A549 (cell line): ENCODE data around the gene RELN.
"Not testable (repeated sequence)": the region's sequence is repeated elsewhere in the genome, so short reads cannot be mapped to it uniquely, and the experiment has no call there.

ENCODE experiments used
- EP300 ChIP-seq, 2 experiments: fragments of >200 bp; sonication (Bioruptor Twin); formaldehyde crosslinking; IDR thresholded peaks; 2 replicates in 1 of 2; 3 replicates in 1 of 2; pipeline ENCODE4 v1.6.1; 2016 to 2017
- FOSL2 ChIP-seq, 2 experiments: fragments of 450-650 bp in 1 of 2; fragments of >200 bp in 1 of 2; sonication (Bioruptor Twin) in 1 of 2; formaldehyde crosslinking; IDR thresholded peaks; 2 replicates each; pipeline versions ENCODE4 v1.5.0 to v1.6.1; 2016 to 2020; ENCODE audit warnings: mild to moderate bottlenecking in 1 of 2, moderate library complexity in 1 of 2
- POLR2A ChIP-seq: IDR thresholded peaks from 2 replicates; pipeline ENCODE4 v1.6.1; 2012; ENCODE audit warnings: mild to moderate bottlenecking, low read length
- POLR2AphosphoS2 ChIP-seq: conservative IDR thresholded peaks from 2 replicates; pipeline ENCODE4 v1.6.1; 2012; ENCODE audit warnings: low read length, improper control_type of control experiment, inconsistent platforms
- RAD21 ChIP-seq, 2 experiments: fragments of >200 bp in 1 of 2; sonication (Bioruptor Twin) in 1 of 2; formaldehyde crosslinking in 1 of 2; IDR thresholded peaks in 1 of 2; conservative IDR thresholded peaks in 1 of 2; 2 replicates in 1 of 2; 3 replicates in 1 of 2; pipeline ENCODE4 v1.6.1; 2012 to 2018; ENCODE audit warnings: inconsistent platforms in 1 of 2
- RARB ChIP-seq: fragments of 250-450 bp; sonication (Bioruptor Pico); IDR thresholded peaks from 2 replicates; pipeline ENCODE4 v1.8.0; 2021; ENCODE audit warnings: mild to moderate bottlenecking, moderate library complexity
- RFX5 ChIP-seq: fragments of 450-650 bp; IDR thresholded peaks from 2 replicates; pipeline ENCODE4 v1.7.1; 2014; ENCODE audit warnings: antibody characterized with exemption, mild to moderate bottlenecking, moderate library complexity
- TP53 ChIP-seq: fragments of 250-450 bp; sonication (Bioruptor Pico); IDR thresholded peaks from 2 replicates; pipeline ENCODE4 v1.5.0; 2021; ENCODE audit warnings: mild to moderate bottlenecking, moderate library complexity
- ZNF302 ChIP-seq: fragments of 250-450 bp; sonication (Bioruptor Pico); IDR thresholded peaks from 2 replicates; pipeline ENCODE4 v1.9.0; 2021; ENCODE audit warnings: inconsistent platforms, mild to moderate bottlenecking, moderate library complexity
- TF ChIP-seq, protein P1 (sequence below): fragments of >200 bp; sonication (Bioruptor Twin); formaldehyde crosslinking; IDR thresholded peaks from 3 replicates; pipeline ENCODE4 v1.5.1; 2016
- TF ChIP-seq, protein P2 (sequence below): IDR thresholded peaks from 2 replicates; pipeline ENCODE4 v1.6.1; 2012

DNA sequence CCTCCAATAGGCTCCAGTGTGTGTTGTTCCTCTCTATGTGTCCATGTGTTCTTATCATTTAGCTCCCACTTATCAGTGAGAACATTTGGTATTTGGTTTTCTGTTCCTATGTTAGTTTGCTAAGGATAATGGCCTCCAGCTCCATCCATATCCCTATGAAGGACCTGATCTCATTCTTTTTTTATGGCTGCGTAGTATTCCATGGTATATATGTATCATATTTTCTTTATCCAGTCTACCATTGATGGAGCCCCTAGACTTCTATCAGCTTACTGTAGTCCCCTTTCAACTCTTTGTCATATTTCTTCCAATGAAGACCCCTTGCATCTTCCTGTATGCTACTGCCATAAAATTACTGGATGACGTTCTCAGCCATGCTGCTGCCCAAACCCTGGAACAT lies 208.9 kb downstream of the RELN start:
- not testable (repeated sequence) for TF ChIP-seq EP300 (IDR thresholded peaks at IDR 0.05); RFX5; POLR2AphosphoS2; ZNF302 (CRISPR knock-in tag); FOSL2 (IDR thresholded peaks at IDR 0.05); FOSL2 (CRISPR knock-in tag; IDR thresholded peaks at IDR 0.05); POLR2A; RAD21 (conservative IDR thresholded peaks at IDR 0.05 in 1 of 2, IDR thresholded peaks at IDR 0.05 in 1 of 2); RARB (CRISPR knock-in tag); TP53 (CRISPR knock-in tag)
- TF ChIP-seq, protein P1, sequence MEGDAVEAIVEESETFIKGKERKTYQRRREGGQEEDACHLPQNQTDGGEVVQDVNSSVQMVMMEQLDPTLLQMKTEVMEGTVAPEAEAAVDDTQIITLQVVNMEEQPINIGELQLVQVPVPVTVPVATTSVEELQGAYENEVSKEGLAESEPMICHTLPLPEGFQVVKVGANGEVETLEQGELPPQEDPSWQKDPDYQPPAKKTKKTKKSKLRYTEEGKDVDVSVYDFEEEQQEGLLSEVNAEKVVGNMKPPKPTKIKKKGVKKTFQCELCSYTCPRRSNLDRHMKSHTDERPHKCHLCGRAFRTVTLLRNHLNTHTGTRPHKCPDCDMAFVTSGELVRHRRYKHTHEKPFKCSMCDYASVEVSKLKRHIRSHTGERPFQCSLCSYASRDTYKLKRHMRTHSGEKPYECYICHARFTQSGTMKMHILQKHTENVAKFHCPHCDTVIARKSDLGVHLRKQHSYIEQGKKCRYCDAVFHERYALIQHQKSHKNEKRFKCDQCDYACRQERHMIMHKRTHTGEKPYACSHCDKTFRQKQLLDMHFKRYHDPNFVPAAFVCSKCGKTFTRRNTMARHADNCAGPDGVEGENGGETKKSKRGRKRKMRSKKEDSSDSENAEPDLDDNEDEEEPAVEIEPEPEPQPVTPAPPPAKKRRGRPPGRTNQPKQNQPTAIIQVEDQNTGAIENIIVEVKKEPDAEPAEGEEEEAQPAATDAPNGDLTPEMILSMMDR = not testable (repeated sequence)
- TF ChIP-seq, protein P2, sequence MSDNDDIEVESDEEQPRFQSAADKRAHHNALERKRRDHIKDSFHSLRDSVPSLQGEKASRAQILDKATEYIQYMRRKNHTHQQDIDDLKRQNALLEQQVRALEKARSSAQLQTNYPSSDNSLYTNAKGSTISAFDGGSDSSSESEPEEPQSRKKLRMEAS = not testable (repeated sequence)
